Upper lobe of left lung (tissue), 4 donors: ENCODE results near the gene NAA60.
"Not testable (repeated sequence)": the region's sequence is repeated elsewhere in the genome, so short reads cannot be mapped to it uniquely, and the experiment has no call there.

Experiments used
- POLR2A ChIP-seq, 4 donors: fragments of 450-650 bp; IDR thresholded peaks; one replicate each; pipeline ENCODE4 v1.5.1; 2016 to 2017; ENCODE audit warnings: antibody characterized with exemption in 4 of 4, mild to moderate bottlenecking in 2 of 4
- TF ChIP-seq, protein P1 (sequence below), 6 experiments: fragments of 450-650 bp in 4 of 6; fragments of 200-600 bp in 2 of 6; sonication (generic) in 2 of 6; IDR thresholded peaks; one replicate each; pipeline ENCODE4 v1.5.1; 2016 to 2019; ENCODE audit warnings: antibody characterized with exemption in 6 of 6

DNA sequence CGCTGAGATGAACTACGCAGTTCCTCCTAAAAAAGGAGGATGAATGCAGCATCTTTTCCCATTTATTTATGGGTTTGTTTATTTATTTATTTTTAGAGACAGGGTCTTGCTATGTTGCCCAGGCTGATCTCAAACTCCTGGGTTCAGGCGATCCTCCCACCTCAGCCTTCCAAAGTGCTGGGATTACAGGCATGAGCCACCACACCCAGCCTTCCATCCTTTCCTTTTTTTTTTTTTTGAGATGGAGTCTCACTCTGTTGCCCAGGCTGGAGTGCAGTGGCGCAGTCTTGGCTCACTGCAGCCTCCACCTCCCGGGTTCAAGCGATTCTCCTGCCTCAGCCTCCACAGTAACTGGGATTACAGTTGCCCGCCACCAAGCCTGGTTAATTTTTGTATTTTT, 31.4 kb downstream of the NAA60 start:
- TF ChIP-seq, protein P1, sequence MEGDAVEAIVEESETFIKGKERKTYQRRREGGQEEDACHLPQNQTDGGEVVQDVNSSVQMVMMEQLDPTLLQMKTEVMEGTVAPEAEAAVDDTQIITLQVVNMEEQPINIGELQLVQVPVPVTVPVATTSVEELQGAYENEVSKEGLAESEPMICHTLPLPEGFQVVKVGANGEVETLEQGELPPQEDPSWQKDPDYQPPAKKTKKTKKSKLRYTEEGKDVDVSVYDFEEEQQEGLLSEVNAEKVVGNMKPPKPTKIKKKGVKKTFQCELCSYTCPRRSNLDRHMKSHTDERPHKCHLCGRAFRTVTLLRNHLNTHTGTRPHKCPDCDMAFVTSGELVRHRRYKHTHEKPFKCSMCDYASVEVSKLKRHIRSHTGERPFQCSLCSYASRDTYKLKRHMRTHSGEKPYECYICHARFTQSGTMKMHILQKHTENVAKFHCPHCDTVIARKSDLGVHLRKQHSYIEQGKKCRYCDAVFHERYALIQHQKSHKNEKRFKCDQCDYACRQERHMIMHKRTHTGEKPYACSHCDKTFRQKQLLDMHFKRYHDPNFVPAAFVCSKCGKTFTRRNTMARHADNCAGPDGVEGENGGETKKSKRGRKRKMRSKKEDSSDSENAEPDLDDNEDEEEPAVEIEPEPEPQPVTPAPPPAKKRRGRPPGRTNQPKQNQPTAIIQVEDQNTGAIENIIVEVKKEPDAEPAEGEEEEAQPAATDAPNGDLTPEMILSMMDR (IDR thresholded peaks at IDR 0.05) = not testable (repeated sequence)
- TF ChIP-seq POLR2A (IDR thresholded peaks at IDR 0.05) = not testable (repeated sequence)
